Measurements from ENCODE around the gene RTRAF. TPM values are rescaled to one million over a fixed set of nuclear protein-coding genes. Genes with fewer than 3 reads are reported as not detected.

Gene RTRAF
- total RNA-seq (ENCODE audit: unreplicated experiment) = 178 TPM
- long read RNA-seq, full-length matches to known transcripts = 215 of 221 reads
- long read RNA-seq, partial matches to known transcripts = 0 of 221 reads
- long read RNA-seq, other reads (novel, unspliced or antisense) = 6 of 221 reads

GRCh38 chr14:51989293-51990234 lies at the start of gene RTRAF:
Gene RTRAF (plus strand): TSS chr14:51989546. CDS start chr14:51989640, 94 bp downstream.
- no peak for TF ChIP-seq CTCF (IDR thresholded peaks at IDR 0.05; ENCODE audit: partially characterized antibody, unreplicated experiment)
- H3K4me3 Mint-ChIP-seq (ENCODE audit: unreplicated experiment) = peak within 1 kb of the TSS; percentile 100
- peaks cover 6% of the 10 kb centered on the region for H3K9me3 Mint-ChIP-seq (ENCODE audit: unreplicated experiment)
- no peaks in the 10 kb centered on the region for H3K36me3 Mint-ChIP-seq (ENCODE audit: unreplicated experiment)
- peaks cover 8% of the 10 kb centered on the region for H3K4me1 Mint-ChIP-seq (ENCODE audit: low read depth, unreplicated experiment)
- peak; percentile 96 for DNase-seq
- peaks cover 4% of the 10 kb centered on the region for H3K27me3 Mint-ChIP-seq (ENCODE audit: unreplicated experiment)
- H3K27ac Mint-ChIP-seq (ENCODE audit: unreplicated experiment) = peak within 1 kb of the TSS; percentile 89

- no peaks in the 10 kb centered on the region for H3K36me3 Mint-ChIP-seq (ENCODE audit: unreplicated experiment)
- H3K27me3 Mint-ChIP-seq (ENCODE audit: unreplicated experiment) = no peaks in the 10 kb centered on the region
- no peak for TF ChIP-seq CTCF (IDR thresholded peaks at IDR 0.05; ENCODE audit: partially characterized antibody, unreplicated experiment)
- H3K9me3 Mint-ChIP-seq (ENCODE audit: unreplicated experiment) = peaks cover 1% of the 10 kb centered on the region
- DNase-seq = no peak
- H3K4me3 Mint-ChIP-seq (ENCODE audit: unreplicated experiment) = no peak overlapping the region
- H3K27ac Mint-ChIP-seq (ENCODE audit: unreplicated experiment) = no peak overlapping the region
- H3K4me1 Mint-ChIP-seq (ENCODE audit: low read depth, unreplicated experiment) = peaks cover 10% of the 10 kb centered on the region
Observed at GRCh38 chr14:51939755-51940301, 49.5 kb upstream of the RTRAF start.

- Mint-ChIP-seq H3K9me3 (ENCODE audit: unreplicated experiment) (peaks cover 1% of the 10 kb centered on the region), H3K4me3 (ENCODE audit: unreplicated experiment) (no peak overlapping the region), H3K4me1 (ENCODE audit: low read depth, unreplicated experiment) (peaks cover 9% of the 10 kb centered on the region)
Observed at GRCh38 chr14:51942971-51943370, 46.4 kb upstream of the RTRAF start.

GRCh38 chr14:51950007-51950406 lies 39.3 kb upstream of the RTRAF start:
- no peaks in the 10 kb centered on the region for H3K27me3 Mint-ChIP-seq (ENCODE audit: unreplicated experiment)
- no peak overlapping the region for H3K4me3 Mint-ChIP-seq (ENCODE audit: unreplicated experiment)
- no peaks in the 10 kb centered on the region for H3K4me1 Mint-ChIP-seq (ENCODE audit: low read depth, unreplicated experiment)
- no peaks in the 10 kb centered on the region for H3K9me3 Mint-ChIP-seq (ENCODE audit: unreplicated experiment)
- TF ChIP-seq CTCF (IDR thresholded peaks at IDR 0.05; ENCODE audit: partially characterized antibody, unreplicated experiment) = no peak
- DNase-seq = no peak
- H3K36me3 Mint-ChIP-seq (ENCODE audit: unreplicated experiment) = peaks cover 14% of the 10 kb centered on the region
- no peak overlapping the region for H3K27ac Mint-ChIP-seq (ENCODE audit: unreplicated experiment)

More at GRCh38 chr14:51942971-51943370, 46.4 kb upstream of the RTRAF start:
- no peak for TF ChIP-seq CTCF (IDR thresholded peaks at IDR 0.05; ENCODE audit: partially characterized antibody, unreplicated experiment)
- Mint-ChIP-seq H3K36me3 (ENCODE audit: unreplicated experiment) (peaks cover 7% of the 10 kb centered on the region), H3K27ac (ENCODE audit: unreplicated experiment) (no peak overlapping the region), H3K27me3 (ENCODE audit: unreplicated experiment) (no peaks in the 10 kb centered on the region)
- DNase-seq = no peak

All from glutamatergic neuron (in vitro differentiated cells).